GM21526 (cell line): Measurements from ENCODE around the gene ENTR1.

ENCODE experiments used
- ATAC-seq: cut with Tn5 transposase; IDR thresholded peaks from one replicate; pipeline ENCODE4 v1.9.1; 2021; ENCODE audit warnings: moderate library complexity; ENCODE audit not compliant: unreplicated experiment, low FRiP score

ENTR1 gene

DNA sequence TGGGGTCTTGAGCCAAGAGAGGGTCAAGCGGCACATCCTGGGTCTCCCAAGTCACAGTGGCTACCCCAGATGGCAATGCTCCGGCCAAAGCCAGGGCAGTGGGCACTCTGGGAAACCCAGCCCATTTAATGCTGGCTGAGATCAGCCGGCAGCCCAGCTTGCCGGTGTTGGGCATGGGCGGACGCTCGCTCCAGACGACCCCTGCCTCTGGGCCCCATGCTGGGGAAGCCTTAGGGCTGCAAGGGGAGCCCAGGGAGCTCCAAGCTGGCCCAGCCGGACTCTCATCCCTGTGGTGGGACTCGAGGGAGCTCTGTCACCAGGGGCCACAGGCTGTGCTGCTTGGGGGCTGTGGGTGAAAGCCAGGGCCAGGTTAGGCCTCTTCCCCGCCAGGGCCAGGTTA, 31.0 kb downstream of the ENTR1 start:
- no peak for ATAC-seq

- no peak for ATAC-seq
These were observed 31.5 kb downstream of the ENTR1 start for GRCh38 chr9:136379003-136379287.

GRCh38 chr9:136378170-136379002, 32.0 kb downstream of the ENTR1 start:
- ATAC-seq = no peak

DNA sequence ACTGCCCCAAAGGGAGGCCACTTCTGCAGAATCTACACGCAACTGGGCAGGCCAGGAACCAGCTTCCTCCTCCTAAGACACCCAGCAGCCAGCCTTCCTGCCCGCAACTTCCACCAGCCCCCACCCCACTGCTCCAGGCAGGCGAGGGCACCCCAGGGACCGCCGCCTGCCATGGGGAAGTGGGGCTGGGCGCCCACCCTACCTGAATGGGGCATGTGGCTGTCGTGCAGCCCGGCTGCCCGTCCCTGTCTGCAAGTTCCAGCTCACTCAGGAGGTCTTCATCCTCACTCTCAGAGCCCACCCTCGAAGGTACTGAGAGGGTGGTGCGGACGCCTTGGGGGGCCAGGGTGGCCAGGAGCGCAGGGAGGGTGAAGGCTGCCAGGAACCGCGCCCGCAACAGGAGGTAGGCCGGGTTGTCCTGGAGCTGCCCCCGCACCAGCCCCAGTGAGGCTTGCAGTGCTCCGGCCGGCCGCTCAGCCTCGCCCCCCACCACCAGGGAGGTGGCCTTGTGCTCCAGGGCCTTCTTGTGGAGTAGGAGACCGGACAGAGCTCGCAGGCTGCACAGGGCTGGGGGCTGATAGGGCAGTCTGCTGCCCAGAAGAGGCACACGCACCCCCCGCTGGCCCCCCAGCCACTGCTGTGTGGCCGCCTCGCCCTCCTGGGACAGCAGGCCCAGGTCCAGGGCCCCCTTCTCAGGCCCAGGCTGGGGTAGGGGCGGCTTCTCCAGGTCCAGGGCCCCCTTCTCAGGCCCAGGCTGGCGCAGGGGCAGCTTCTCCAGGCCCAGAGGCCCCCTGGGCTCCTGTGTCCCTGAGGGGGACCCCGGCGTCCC, 32.9 kb downstream of the ENTR1 start:
- ATAC-seq = no peak

DNA sequence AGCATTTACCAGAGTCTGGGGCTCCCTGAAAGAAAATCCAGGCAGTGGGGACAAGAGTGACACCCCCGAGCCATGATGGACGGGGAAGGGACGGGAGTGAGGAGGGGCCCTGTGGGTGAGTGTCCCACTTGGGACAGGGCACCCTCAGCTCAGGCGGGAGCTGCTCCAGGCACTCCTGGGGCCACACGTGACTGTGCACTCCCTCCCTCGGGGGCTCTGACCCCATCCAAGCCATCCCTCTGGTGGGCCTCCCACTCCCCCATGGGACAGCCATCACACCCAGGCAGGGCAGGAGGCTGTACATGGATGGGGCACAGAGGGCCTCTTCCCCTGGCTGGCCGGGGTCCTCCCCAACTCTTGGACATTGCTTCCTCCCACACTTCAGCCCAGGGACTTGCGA, 34.0 kb downstream of the ENTR1 start:
- ATAC-seq = no peak

DNA sequence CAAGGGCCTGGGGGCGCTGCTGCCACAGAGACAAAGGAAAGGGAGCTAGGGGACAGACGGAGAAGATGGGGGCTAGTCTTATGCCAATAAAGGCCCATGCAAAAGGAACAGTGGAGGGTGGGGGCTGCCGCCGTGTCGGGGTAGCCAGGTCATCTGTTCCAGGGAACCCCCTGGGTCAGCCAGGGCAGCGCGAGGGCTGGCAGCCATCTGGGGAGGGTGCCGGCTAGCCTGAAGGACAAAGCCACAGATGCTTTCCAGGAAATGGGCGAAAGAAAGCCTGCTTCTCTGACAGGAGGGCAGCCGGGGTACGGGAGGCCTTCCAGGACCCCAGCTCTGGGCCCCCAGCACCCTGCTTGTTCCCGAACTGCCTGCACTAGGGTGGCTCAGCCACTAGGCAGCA, 35.3 kb downstream of the ENTR1 start:
- no peak for ATAC-seq

GRCh38 chr9:136374183-136374575, 36.2 kb downstream of the ENTR1 start:
- no peak for ATAC-seq

GRCh38 chr9:136373300-136374182, 36.9 kb downstream of the ENTR1 start, which contains the start of gene CARD9:
Gene CARD9 (minus strand): TSS chr9:136373669. CDS start chr9:136372078, 1,591 bp downstream.
- no peak for ATAC-seq

GRCh38 chr9:136372561-136373299, 37.7 kb downstream of the ENTR1 start:
- ATAC-seq = no peak

DNA sequence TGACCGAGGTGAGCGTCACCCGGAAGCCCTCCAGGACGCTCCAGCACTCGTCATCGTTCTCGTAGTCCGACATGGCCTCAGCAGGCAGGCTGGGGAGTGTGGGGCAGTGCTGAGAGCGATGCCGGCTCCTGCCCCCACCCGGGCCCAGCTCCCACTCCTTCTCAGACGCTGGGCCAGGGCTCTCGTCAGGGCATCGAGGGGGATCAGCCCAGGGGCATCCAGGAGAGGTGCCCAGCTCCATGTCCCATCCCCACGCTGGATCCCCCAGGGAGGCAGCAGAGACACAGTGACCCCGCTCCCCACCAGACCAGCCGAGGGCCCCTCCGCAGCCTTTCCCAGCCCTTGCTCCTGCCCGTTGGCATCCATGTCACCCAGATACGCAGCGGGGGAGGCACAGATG, 38.4 kb downstream of the ENTR1 start:
- ATAC-seq = no peak

- no peak for ATAC-seq
These were observed 38.9 kb downstream of the ENTR1 start for GRCh38 chr9:136371533-136371880.

DNA sequence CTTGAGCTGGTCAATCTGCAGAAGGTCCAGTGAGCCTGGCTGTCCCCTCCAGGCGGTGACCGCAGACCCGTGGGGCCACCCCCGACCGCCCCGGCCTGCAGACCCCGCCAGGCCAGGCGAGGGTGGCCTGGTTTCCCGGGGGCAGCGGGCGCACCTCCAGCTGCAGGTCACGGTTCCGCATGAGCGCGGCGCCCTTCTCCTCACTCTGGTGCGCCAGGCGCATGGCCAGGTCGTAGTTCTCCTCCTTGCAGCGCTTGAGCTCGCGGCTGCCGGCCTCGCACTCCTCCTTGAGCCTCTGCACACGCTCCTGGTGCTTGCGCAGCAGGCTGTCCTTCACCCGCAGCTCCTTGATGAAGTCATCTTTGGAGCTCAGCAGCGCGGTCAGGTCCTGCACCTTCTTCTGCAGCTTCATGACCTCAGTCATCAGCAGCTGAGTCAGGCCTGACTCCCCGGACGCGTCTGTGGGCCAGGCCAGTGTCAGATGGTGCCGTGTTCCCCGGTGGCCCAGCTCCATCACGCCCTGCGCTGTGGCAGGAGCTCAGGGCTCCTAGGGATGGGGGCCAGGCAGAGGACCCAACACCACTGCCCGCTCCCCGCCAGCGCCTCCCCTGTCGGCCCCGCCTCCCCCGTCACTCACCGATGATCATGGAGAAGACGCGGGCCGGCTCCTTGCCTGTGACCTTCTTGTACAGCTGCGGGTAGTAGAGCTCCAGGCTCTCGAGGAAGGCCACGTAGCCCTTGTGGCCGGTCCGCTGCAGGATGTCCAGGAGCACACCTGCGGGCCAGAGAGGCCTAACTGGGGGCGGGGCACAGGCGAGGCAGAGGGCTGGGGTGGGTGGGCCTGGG, 39.5 kb downstream of the ENTR1 start:
- ATAC-seq = no peak

- no peak for ATAC-seq
These were observed 40.4 kb downstream of the ENTR1 start for GRCh38 chr9:136370037-136370436.

- no peak for ATAC-seq
These were observed 42.2 kb downstream of the ENTR1 start for GRCh38 chr9:136368190-136368589.

DNA sequence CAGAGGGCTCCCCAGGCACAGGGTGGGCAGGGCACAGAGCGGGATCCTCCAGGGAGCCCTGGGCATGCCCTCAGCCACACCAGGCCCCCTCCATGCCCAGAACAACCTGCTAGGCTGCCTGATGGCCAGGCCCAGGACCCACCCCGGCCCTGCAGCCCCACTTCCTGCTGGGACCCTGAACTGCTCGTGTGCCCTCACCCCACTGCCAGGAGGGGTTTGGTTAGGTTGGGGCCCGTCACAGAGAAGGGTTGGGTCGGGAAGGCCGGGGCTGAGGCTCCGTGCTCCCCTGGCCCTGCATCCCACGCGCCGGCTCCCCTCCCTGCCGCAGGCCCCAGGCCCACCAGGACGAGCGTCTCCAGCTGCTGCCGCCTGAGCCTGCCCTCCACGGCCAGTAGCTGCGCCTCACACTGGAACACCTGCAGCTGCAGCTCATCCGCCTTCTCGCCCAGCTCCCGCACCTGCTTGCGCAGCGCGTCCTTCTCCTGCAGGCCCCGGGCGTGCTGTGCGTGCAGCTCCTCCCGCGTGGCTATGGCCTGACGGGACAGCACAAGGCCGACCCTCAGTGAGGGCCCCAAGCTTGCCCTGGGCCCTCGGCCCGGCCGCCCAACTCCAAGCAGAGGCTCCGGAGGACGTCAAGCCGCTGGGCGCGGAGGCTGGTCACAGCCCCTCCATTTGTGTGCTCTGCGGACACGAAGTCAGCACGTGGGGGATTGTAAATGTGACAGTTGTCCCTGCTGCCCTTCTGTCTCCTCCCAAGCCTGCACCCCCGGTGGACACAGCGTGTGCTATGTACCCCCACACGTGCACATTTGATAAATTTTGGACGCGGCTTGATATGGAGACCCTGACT, 42.9 kb downstream of the ENTR1 start:
- no peak for ATAC-seq

- ATAC-seq = no peak
These were observed 43.6 kb downstream of the ENTR1 start for GRCh38 chr9:136366826-136367225.

DNA sequence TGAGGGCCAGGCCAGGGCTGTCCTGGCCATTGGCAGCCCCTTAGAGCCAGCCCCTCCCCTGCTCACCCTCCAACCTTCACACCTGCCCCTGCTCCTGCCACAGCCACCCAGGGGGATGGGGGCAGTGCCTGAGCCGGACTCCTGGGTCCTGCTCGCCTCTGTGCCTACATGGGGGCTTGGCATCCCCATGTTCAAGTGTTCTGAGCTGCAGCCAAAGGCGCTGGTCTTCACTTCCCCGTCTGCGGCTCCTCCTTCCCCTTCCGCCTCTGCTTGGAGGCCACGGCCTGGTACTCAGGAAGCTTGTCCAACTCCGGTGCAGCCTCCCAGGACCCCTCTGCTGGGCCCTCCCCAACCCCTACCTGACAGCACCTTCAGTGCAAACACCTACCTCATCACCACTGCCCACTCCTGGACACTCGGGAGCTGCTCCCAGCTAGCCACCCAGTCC, 44.6 kb downstream of the ENTR1 start:
- no peak for ATAC-seq

GRCh38 chr9:136364942-136365774, 45.3 kb downstream of the ENTR1 start:
- ATAC-seq = no peak
